ENCODE measurements around the gene PLA2G2E.

Gene PLA2G2E

GRCh38 chr1:19878637-19878985, 44.8 kb downstream of the PLA2G2E start:
- DNase-seq (ENCODE audit: low read depth) = no peak
- no peak overlapping the region for H3K4me3 ChIP-seq (ENCODE audit: low read length)
- no peak for TF ChIP-seq CTCF (conservative IDR thresholded peaks at IDR 0.05; ENCODE audit: low read depth, low read length)

- DNase-seq (ENCODE audit: low read depth) = no peak
- H3K4me3 ChIP-seq (ENCODE audit: low read length) = no peak overlapping the region
- TF ChIP-seq CTCF (conservative IDR thresholded peaks at IDR 0.05; ENCODE audit: low read depth, low read length) = no peak
Observed at GRCh38 chr1:19877821-19878636, 45.4 kb downstream of the PLA2G2E start.

- no peak for DNase-seq (ENCODE audit: low read depth)
- H3K4me3 ChIP-seq (ENCODE audit: low read length) = no peak overlapping the region
- TF ChIP-seq CTCF (conservative IDR thresholded peaks at IDR 0.05; ENCODE audit: low read depth, low read length) = no peak
Observed at GRCh38 chr1:19877181-19877750, 46.2 kb downstream of the PLA2G2E start.

GRCh38 chr1:19872190-19872589, 51.2 kb downstream of the PLA2G2E start:
- no peak overlapping the region for H3K4me3 ChIP-seq (ENCODE audit: low read length)
- no peak for TF ChIP-seq CTCF (conservative IDR thresholded peaks at IDR 0.05; ENCODE audit: low read depth, low read length)
- no peak for DNase-seq (ENCODE audit: low read depth)
